ENCODE data around the gene FLVCR2.

DNA sequence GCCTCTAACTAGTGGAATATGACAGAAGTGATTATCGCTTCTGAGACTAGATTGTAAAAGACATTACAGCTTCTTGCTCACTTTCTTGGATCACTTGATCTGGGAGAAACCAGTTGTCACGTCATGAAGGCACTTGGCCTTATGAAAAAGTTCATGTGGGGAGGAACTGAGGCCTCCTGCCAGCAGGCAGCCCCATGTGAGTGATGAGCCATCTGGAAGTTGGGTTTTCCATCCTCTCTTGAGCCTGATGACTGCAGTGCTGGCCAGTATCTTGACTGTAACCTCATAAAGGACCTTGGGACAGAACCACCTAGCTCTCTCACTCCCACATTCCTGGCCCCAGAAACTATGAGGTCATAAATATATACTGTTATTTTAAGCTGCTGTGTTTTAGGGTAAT, 110.6 kb downstream of the FLVCR2 start:
- TF ChIP-seq CTCF (IDR thresholded peaks at IDR 0.05; ENCODE audit: poor library complexity, severe bottlenecking), result no peak
- no peak for TF ChIP-seq RAD21 (conservative IDR thresholded peaks at IDR 0.05)
- no peak for TF ChIP-seq POLR2AphosphoS5 (IDR thresholded peaks at IDR 0.05)
- no peak for TF ChIP-seq REST (IDR thresholded peaks at IDR 0.05; ENCODE audit: borderline replicate concordance)
- no peak for TF ChIP-seq SMC3 (conservative IDR thresholded peaks at IDR 0.05; ENCODE audit: poor library complexity)
- TF ChIP-seq EZH2 (IDR thresholded peaks at IDR 0.05; ENCODE audit: borderline replicate concordance, insufficient read depth, low read length, poor library complexity, severe bottlenecking), result no peak
- TF ChIP-seq EP300 (conservative IDR thresholded peaks at IDR 0.05; ENCODE audit: poor library complexity, severe bottlenecking), result no peak

All from neural cell (in vitro differentiated cells).